ENCODE results near the gene SLC44A3.
"Not testable (repeated sequence)": the region's sequence is repeated elsewhere in the genome, so short reads cannot be mapped to it uniquely, and the experiment has no call there.

SLC44A3 gene

DNA sequence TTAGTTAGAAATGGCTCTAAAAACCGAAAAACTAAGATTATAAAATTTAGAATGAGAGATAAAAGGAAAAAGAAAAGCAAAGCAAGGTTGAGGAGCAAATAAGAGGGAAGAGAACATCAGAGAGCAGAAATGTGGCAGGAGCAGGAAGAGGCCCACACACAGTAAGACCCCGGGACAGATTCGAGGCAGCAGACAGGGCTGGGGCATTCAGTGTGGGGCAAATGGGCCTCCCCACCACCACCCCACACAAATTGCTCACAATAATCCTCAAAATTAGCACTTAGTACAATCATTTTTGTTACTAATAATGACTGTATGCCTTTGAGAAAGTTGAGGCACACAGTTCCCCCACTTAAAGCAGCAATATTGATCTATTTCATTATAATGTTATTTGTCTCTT is 17.1 kb upstream of the SLC44A3 start:
- DNase-seq = no peak

DNA sequence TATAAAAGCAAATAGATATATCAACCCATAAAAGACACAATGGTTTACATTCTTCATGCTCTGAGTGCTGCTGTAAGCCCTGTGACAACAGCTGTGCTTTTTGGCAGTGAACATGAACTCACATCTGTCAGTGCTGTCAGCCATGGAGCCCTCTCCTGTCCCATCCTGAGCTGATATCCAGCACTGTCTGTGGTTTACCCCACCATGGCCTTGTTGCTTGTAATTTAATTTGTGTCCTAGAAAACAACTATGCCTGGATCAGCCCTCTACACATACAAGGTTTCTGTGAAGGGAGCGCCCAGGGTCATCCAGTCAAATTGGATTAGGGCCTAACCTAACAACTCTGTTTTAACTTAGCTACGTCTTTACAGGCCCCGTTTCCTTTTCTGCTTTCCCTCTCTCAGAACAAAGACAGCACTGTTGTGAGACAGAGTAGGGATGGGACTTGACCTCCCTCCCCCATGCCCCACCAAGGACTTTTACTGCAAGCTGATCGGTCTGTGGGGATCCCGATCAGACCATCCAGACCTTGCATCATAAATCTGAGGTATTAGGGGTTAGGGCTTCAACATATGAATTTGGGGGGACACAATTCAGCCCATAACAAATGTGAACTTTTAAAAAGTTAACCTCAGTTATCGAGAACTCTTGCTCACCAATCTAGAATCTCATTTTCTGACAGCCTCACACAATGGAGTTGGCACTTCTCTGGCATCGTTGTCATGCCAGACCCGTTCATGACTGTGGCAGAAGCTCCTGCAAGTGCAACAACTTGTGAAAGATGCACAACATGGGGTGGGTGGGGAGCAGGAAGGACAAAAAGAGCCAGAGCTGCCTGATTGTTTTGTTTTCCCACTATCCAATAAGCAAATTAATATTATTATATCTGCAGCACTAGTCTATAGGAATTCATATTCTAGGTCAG is 16.4 kb upstream of the SLC44A3 start:
- no peak for DNase-seq

DNA sequence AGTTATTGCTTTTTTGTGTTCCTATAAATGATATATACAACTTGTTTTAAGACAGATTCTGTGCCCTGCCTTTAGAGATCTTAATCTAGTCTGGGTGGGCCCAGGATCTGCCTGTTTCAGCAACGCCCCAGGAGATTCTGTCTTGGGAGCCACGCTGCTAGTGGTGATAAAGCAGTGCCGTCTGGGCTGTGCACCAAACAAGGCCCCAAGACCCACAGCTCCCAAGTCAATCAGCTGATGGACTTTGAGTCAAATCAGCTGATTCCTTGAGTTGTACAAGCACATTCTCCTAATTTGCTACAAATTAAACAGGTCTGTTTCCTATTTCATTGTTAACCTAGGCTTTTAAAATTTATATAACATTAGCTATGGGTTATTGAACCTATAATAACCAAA is 15.7 kb upstream of the SLC44A3 start:
- no peak for DNase-seq

DNA sequence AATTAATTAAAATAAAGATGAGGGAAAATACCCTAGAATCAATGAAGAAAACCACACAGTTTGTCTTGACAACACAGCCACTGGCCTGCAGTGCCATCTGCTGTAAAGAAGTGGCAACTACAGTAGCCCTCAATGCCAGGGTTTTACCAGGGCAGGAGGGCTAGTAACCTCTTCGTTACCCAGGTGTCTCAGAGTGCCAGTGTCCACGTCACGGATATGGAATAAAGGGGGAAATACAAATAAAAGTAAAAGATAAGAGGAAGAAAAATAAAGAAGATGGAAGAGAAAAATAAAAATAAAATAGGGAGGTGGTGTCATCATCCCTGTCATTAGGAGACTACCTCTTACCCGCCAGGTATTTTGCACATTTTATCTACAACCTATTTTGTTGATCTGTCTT is 14.2 kb upstream of the SLC44A3 start:
- DNase-seq = peak; percentile 53

DNA sequence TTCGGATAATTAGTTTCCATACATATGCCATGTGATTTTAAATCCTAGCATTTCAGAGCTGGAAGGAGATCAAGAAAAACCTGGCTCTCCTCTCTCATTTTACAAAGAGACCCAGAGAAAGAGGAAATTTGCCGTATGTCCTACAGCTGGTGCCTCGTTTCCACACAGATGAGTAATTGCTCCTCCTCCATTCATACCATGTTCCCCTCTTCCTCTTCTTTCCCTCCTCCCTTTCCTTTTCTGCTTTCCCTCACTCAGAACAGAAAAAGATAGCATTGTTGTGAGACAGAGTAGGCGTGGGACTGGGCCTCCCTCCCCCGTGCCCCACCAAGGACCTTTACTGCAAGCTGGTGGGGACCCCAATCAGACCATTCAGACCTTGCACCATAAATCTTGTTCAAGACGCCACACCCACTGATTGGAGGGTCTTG is 13.7 kb upstream of the SLC44A3 start:
- peak; percentile 24 for DNase-seq

DNA sequence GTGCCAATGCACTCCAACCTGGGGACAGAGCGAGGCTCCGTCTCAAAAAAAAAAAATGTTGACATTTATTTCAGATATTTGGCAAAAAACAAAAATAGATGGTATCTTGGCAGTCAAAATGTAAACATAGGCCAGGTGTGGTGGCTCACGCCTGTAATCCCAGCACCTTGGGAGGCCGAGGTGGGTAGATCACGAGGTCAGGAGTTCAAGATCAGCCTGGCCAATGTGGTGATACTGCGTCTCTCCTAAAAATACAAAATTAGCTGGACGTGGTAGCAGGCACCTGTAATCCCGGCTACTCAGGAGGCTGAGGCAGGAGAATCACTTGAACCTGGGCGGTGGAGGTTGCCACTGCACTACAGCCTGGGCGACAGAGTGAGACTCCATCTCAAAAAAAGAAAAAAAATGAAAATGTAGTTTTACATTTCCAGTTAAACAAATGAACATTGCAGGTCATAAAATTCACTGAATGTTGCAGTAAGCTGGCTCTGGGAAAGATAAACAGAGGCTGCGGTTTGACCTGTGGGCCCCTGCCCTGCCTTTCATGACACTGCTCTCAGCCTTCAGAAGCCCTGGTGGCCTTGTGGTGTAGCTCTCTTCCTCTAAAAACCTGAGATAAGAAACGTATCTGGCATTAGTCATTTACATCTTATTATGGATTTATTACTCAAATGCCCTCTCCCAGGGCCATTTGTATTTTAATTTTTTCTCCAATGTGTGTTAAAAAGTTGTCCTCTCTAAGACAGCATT is 12.2 kb upstream of the SLC44A3 start:
- peak; percentile 8 for DNase-seq

DNA sequence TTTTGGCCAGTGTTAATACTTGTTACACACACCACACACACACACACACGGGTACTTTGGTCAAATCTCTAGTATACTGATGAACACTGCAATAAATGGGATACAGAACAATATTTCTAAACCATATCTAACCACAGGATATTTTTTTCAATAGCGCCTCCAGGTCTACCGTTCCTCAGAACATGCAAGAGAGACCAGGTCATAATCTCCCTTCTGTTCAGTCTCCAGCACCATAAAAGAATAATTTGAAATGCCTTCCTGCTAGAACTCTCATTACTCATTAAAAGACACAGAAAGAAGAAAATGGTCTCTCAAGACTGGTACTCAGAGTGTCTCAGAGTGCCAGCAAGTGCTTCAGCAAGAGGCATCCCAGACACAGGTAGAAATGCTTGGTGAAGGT is 11.5 kb upstream of the SLC44A3 start:
- DNase-seq = no peak

DNA sequence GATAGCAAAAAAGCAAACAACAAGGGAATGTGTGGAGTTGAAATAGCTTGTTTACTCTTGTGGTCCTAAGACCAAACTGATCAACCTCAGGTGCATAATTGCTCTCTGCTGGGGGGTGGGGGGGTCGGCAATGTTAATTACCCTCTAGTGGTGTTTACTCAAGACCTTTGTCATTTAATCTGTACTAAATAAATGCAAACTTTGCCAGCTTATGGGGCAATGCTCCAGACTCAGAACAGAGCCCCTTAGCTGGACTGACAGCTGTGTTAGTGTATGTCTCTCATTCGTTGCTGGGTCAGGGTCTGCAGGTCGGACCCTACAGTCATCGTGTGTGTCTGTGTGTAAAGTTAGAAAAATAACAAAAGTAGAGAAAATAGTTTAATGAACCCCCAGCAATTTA is 7.2 kb upstream of the SLC44A3 start:
- no peak for DNase-seq

DNA sequence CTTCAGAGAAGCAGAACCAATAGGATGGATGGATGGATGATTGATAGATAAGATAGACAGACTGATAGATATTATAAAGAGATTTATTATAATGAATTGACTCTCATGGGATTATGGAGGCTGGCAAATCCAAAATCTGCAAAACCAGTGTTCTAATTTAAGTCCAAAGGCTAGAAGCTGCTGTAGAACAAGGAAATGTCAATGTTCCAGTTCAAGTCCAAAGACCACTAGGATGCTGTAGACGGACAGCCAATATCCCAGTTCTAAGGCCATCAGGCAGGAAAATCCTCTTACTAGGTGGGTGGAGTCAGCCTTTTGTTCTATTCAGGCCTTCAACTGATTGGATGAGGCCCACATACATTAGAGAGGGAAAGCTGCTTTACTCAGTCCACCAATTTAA is 4.1 kb upstream of the SLC44A3 start:
- DNase-seq = no peak

DNA sequence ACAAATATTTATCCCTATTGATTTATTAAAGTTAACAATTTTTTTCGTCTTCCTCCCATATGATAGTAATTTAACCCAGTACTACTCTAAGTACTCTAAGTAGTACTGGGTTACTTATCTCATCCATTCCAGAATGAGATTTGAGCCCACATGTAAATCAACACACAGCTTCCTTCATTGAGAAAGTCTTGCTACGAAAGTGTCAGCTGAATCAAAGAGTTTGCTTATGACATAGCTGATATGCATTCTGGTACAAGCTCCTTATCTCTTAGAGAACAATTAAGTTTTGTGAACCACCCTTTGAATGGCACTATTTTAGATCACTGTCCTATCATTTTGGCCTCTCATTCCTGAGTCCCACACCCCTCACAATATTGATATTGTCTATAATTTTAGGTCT is 2.4 kb upstream of the SLC44A3 start:
- no peak for DNase-seq

DNA sequence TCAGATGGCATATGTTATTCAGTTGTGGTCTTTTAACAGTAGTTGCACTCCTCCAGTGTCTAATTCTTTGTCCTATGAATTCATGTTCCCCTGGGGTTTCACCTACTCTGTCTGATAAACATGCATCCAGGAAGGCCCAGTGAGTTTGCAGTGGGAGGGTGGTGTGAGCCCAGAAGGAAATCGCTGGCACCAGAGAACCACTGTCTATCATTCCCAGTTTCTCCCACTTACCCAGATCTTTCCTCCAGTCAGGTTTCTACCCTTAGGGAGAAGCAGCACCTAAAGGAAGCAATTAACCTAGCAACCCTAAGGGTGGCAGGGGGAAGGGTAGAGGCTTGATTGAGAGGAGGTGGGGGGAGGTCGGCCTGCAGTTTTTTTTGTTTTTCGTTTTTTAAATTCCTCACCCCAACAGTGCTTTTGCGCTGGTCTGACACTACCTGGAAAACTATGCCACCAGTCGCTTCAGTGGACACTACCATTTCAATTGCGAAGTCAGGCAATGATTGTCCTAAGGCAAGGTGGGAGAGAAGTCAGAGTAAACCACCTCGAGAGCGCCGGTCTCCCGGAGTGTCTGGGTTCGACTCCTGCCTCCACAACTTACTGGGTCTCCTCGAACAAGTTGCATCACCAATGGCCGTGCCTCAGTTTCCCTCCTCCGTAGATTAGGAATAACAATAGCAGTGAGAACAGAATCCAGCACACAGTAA is 766 bp upstream of the SLC44A3 start:
- DNase-seq = peak; percentile 40

DNA sequence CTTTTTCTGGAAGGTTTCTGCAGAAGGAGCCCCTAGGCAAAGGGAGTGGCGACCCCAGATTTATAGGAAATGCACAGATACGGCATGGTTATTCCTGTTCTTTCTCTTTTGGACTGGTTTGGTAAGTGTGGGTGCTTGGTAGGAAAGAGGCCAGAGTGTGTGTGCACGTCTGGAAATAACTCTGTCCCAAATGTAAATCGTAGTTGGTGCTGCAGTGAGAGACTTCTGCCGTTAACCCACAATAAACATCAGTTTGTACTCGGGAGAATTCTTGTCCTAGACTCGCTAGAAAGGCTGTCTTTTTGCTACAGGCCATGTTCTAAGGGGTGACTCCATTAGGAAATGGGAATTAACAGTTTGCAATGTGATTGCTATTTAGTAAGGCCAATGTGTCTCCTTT is 779 bp downstream of the SLC44A3 start:
- peak; percentile 35 for DNase-seq

DNA sequence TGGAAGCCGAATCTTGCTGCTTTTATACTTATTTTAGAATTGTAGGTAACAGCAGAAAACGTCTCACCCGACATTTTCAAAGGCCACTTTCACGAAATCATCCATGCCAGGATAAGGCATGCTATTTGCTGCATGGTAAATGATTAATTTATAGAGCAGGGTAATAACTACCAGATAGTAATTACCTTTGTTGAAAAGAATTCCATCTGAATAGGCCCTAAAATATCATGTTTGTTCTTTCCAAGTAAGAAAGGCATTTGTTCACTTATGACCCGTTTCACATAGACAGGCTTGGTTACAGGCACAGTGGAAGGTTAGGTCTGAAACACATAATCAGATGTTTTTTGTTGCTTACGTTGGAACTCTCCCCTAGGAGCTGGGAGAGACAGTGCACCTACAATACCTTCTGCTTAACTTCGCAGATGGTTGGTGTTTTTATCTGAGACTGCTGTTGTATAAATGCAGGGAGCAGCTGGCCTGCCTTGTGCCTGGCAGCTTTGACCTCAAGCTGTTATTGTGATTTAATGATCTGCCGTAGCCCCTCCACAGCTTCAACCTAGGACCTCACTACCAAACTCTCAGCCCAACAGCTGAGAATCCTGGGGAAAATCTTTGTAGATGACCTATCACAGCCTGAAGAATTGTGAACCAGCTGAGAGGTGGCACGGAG is 1.6 kb downstream of the SLC44A3 start:
- peak; percentile 68 for DNase-seq

DNA sequence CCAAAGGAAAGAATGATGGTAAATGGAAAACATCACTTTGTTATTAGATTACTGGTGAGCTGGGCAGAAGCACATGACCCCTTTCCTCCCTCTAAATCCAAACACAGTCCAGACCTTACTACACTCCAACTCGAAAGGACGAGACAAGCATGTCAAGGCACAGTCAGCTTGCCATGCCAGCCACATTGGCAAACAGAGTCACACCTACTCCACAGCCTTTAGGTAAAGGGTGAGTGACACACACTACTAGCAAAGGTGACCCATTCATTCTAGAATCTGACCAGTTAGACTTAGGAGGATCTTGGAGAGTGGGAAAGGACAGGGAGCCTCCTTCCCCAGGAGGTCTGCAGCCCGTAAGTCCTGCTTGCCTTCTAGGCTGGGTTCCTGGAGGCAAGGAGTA is 3.0 kb downstream of the SLC44A3 start:
- DNase-seq = no peak

DNA sequence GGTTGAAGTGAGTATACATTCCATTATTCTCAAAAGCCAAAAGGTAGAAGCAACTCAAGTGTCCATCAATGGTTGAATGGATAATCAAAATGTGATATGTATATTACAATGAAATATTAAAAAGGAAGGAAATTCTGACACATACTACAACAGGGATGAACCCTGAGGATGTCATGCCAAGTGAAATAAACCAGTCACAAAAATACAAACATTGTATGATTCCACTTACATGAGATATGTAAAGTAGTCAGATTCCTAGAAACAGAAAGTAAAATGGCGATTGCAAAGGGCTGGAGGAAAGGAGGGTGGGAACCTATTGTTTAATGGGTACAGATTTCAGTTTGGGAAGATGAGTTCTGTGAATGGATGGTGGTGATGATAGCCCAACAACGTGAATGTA is 5.8 kb downstream of the SLC44A3 start:
- no peak for DNase-seq

DNA sequence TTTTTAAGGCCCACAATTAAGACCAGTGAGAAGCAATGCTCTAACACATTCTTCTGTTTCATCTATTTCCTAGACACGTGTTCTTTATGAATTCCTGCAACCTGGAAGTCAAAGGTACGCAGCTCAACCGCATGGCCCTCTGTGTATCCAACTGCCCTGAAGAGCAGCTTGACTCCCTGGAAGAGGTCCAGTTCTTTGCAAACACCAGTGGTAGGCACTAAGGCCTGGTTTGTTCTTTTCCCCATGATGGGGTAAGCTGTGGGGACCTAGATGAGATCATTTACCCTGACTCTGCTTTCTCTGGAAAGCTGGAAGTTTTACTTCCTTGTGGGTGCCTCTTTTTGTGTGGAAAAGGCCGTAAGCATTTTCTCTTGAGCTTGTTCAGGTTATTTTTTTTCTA is 7.3 kb downstream of the SLC44A3 start:
- no peak for DNase-seq

DNA sequence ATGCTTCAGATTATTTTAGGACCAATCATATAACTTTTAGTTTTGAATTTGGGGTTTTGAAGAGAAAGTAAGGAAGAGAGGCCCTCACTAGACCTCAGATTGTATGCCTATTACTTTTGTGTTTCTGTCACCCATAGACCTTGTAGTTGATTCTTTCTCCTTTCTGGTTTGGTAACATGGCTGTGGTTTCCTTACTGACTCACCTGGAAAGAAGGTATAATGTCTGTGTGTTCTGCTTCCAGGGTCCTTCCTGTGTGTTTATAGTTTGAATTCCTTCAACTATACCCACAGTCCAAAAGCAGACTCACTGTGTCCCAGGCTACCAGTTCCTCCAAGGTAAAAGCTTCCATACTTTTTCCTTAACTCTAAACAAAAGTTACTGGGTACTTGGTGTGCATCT is 8.1 kb downstream of the SLC44A3 start:
- DNase-seq = no peak

DNA sequence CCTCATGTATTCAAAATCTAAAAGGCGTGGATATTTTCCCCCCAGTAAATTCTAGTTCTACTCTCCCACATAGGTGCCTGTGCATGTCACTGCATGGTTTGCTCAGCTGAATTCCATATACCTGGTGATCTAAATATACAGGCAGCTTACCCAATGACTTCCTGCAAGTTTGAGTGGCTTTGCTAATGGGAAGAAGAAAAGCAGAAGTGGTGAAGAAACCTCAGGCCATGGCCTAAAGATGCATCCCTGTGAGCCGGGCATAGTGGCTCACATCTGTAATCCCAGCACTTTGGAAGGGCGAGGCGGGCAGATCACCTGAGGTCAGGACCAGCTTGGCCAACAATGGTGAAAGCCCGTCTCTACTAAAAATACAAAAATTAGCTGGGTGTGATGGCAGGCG is 11.5 kb downstream of the SLC44A3 start:
- no peak for DNase-seq

DNA sequence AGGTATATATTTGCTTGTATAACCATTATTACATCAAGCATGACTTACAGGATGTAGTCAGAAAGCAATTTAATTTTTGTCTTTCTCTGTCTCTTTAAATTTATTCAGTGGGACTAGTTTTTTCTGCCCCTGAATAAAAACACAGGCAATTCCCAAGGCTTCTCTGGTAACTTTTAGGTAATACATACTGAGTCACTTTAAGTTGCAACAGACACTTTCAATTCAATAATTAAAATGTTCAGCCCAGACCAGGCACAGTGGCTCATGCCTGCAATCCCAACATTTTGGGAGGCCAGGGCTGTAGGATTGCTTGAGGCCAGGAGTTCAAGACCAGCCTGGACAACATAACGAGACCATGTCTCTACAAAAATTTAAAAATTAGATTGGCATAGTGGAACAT is 12.3 kb downstream of the SLC44A3 start:
- no peak for DNase-seq

DNA sequence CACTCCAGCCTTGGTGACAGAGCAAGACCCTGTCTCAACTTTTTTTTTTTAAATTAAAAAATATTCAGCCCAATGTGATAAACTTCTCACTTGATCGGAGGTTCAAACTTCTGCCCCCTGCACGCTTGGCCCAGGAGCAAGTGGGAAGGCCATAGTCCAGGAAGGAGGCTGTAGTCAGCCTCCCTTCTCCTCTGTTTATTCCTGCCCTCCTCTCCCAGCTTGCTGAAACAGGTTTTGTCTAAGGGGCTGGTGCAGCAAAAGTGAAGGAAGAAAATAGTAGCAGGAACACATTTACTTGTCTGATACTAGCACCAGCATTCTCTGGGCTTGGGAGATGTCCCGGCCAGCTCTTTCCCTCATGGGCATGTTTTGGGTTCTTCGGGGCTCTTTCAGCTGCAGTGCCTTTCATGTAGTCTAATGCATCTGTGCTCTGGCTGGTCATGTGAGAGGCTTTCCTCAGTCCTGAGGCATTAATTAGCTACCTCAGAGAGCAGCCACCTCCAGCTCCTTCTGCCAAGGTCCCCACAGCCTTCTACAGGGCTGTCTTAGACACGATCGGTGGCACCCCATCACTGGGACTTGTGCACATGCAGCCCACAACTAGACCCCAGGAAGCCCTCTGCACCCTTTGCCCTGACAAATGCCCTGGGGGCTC is 12.9 kb downstream of the SLC44A3 start:
- DNase-seq = no peak

DNA sequence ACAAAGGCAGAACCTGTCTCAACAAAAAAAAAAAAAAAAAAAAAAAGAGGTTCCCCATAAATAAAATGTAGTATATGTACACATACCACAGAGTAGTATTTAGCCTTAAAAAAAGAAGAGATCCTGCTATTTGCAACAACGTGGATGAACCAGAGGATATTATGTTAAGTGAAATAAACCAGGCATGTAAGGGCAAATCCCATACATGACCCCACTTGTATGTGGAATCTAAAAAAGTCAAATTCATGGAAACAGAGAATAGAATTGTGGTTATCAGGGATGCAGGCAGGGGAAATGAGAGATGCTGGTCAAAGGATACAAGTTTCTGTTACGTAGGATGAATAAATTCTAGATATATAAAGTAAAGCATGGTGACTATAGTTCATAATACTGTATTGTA is 16.7 kb downstream of the SLC44A3 start:
- DNase-seq = no peak

DNA sequence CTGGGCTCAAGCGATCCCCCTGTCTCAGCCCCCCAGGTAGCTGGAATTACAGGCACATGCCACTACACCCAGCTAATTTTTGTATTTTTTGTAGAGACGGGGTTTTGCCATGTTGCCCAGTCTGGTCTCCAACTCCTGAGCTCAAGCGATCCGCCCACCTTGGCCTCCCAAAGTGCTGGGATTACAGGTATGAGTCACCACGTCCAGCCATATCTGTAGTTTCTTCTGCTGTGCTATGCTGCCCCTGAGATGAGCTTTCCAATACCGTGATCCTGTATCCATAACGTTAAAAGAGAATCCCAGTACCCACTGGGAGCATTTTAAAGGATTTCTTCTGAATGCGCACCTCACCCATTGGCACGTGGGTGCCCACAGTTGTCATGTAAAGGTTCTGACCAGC is 20.2 kb downstream of the SLC44A3 start:
- not testable (repeated sequence) for DNase-seq

DNA sequence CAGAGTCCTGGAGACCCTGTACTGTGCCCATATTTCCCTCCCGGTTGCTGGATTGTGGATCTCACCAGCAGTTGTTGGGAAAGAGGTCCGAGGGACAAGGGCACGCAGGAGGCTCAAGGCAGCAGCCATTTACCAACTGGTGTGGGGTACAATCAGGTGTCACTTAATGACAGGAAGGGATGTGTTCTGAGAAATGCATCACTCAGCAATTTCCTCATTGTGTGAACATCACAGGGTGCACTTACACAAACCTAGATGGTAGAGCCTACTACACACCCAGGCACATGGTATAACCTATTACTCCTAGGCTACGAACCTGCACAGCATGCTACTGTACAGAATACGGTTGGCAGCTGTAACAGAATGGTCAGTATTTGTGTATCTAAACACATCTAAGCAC is 20.7 kb downstream of the SLC44A3 start:
- no peak for DNase-seq
